Psoas muscle (tissue), 8 donors: Measurements from ENCODE around the gene TPP2. TPM values are rescaled to one million over a fixed set of nuclear protein-coding genes. Genes with fewer than 3 reads are reported as not detected.

Experiments used
- ATAC-seq, 4 donors: fragments of 200-7000 bp; cut with Tn5 transposase; one replicate each; pipeline ENCODE4 v1.9.1; 2020; ENCODE audit warnings: moderate library complexity in 3 of 4, mild to moderate bottlenecking in 2 of 4
- DNase-seq, 2 donors: peaks; one replicate each; pipeline ENCODE4 v3.0.0-alpha.2; 2020
- H3K27ac ChIP-seq: fragments of 200-600 bp; one replicate; pipeline ENCODE4 v1.8.0; 2022
- H3K27me3 ChIP-seq, 3 donors: fragments of 200-600 bp in 1 of 3; one replicate each; pipeline versions ENCODE4 v1.6.1 to v1.8.0; 2013 to 2022; ENCODE audit warnings: low read length in 2 of 3, mild to moderate bottlenecking in 2 of 3, moderate library complexity in 1 of 3; ENCODE audit not compliant: insufficient read depth in 3 of 3
- H3K36me3 ChIP-seq, 2 donors: fragments of 200-600 bp in 1 of 2; one replicate each; pipeline versions ENCODE4 v1.6.1 to v1.8.0; 2013 to 2022; ENCODE audit warnings: low read depth in 1 of 2, mild to moderate bottlenecking in 1 of 2, moderate library complexity in 1 of 2; ENCODE audit not compliant: insufficient read depth in 1 of 2
- H3K4me1 ChIP-seq: fragments of 200-600 bp; one replicate; pipeline ENCODE4 v1.8.0; 2022
- H3K4me3 ChIP-seq: fragments of 200-600 bp; one replicate; pipeline ENCODE4 v1.8.0; 2022; ENCODE audit warnings: mild to moderate bottlenecking
- H3K9me3 ChIP-seq: fragments of 200-600 bp; one replicate; pipeline ENCODE4 v1.8.0; 2022
- CTCF ChIP-seq: fragments of 200-600 bp; IDR thresholded peaks from one replicate; pipeline ENCODE4 v1.8.0; 2022; ENCODE audit warnings: antibody characterized with exemption
- WGBS, 3 donors: extraction: QIAGEN DNeasy Blood & Tissue Kit; methylation state at CpG; one replicate each; pipeline versions ENCODE4 v1.1.6 to v1.1.7; 2013; 5-methylcytosine and 5-hydroxymethylcytosine counted together
- intact Hi-C, 2 donors: fragments of 100-400 bp; cut with DNase I; formaldehyde crosslinking; loops; one replicate each; pipeline versions ENCODE4 v1.11.0 to v1.14.2; 2022
- polyA plus RNA-seq, 3 donors: library from polyadenylated mRNA; stranded (reverse); fragments of 200-250 nt; gene quantifications; one replicate each; pipeline ENCODE4 v1.2.3, GENCODE V29; 2013
- total RNA-seq, 4 donors: library from RNA; stranded (reverse); fragmentation: NEBNext Ultra II Directional in 2 of 4; extraction: Animal tissue kit (Norgen Biotek cat#: 25700) in 2 of 4; gene quantifications; one replicate each; pipeline versions ENCODE4 v1.2.1 to v1.2.4, GENCODE V29; 2021 to 2023
- donor health status: healthy with polysubstance abuse.
- donor health status: DM: no; HTN: no; CAD: no; lungs with moderate emphysema.
- donor health status: Bipolar disorder and iron deficiency.
- donor health status: healthy.
- donor health status: DM: yes; HTN: yes; CAD: no.
- donor health status: DM: no; HTN: no; CAD: no.
- donor health status: DM: no; HTN: no; CAD: no.
- donor health status: DM: yes; HTN: yes; CAD: no.

Gene TPP2
- total and polyA plus RNA-seq, 7 donors, result 22.1 to 45.6 (median 40.3) TPM

- TF ChIP-seq CTCF, result no peak
- Histone ChIP-seq H3K4me3 (no peak overlapping the region), H3K9me3 (peaks cover 6% of the 10 kb centered on the region), H3K4me1 (peaks cover 14% of the 10 kb centered on the region), H3K27ac (no peak overlapping the region), H3K27me3 (no peaks in the 10 kb centered on the region), H3K36me3 (peaks cover 14 to 83% of the 10 kb centered on the region in 2 donors)
- WGBS, 3 donors, result 60 to 68% (median 68%) methylated on average over 5 of the region's 5 CpGs
- intact Hi-C loops, result no loop called here
- ATAC-seq (no peak), DNase-seq (no peak)
These were observed 73.3 kb downstream of the TPP2 start for GRCh38 chr13:102670130-102670529.

GRCh38 chr13:102675115-102675514, 78.3 kb downstream of the TPP2 start:
- Histone ChIP-seq H3K36me3 (peaks cover 7 to 58% of the 10 kb centered on the region in 2 donors), H3K27ac (peak overlapping the region; percentile 34), H3K9me3 (peaks cover 6% of the 10 kb centered on the region), H3K4me1 (peaks cover 51% of the 10 kb centered on the region), H3K27me3 (no peaks in the 10 kb centered on the region), H3K4me3 (no peak overlapping the region)
- DNase-seq, result no peak
- peak; percentile 31 to 72 (median 58) for ATAC-seq
- intact Hi-C loops, result loop anchor here in 1 of 2 donors (5.0 kb wide), 1 partner anchor 37 kb away; no protein-coding TSS in a partner anchor
- 48 to 71% (median 56%) methylated on average over 3 of the region's 3 CpGs for WGBS, 3 donors
- no peak for TF ChIP-seq CTCF

GRCh38 chr13:102677122-102677521, 80.3 kb downstream of the TPP2 start:
- Histone ChIP-seq H3K9me3 (no peaks in the 10 kb centered on the region), H3K4me3 (no peak overlapping the region), H3K27me3 (no peaks in the 10 kb centered on the region), H3K4me1 (peaks cover 51% of the 10 kb centered on the region), H3K27ac (peak overlapping the region; percentile 70), H3K36me3 (peaks cover 7 to 47% of the 10 kb centered on the region in 2 donors)
- 43 to 53% (median 45%) methylated on average over 4 of the region's 4 CpGs for WGBS, 3 donors
- DNase-seq (no peak), ATAC-seq (peak; percentile 65 to 83 (median 76))
- no peak for TF ChIP-seq CTCF
- intact Hi-C loops, result loop anchor here in 1 of 2 donors (5.0 kb wide), 1 partner anchor 35 kb away; no protein-coding TSS in a partner anchor

GRCh38 chr13:102678339-102679107, 81.7 kb downstream of the TPP2 start:
- Histone ChIP-seq H3K4me1 (peaks cover 51% of the 10 kb centered on the region), H3K27ac (peak overlapping the region; percentile 70), H3K36me3 (peaks cover 0 to 38% of the 10 kb centered on the region in 2 donors), H3K27me3 (no peaks in the 10 kb centered on the region), H3K4me3 (no peak overlapping the region), H3K9me3 (no peaks in the 10 kb centered on the region)
- DNase-seq (no peak), ATAC-seq (peak; percentile 78 to 85 (median 80))
- TF ChIP-seq CTCF, result no peak
- WGBS, 3 donors, result 37 to 53% (median 46%) methylated on average over 5 of the region's 5 CpGs
- intact Hi-C loops, result loop anchor here in 1 of 2 donors (5.0 kb wide), 1 partner anchor 34 kb away; no protein-coding TSS in a partner anchor
